Activated CD4-positive, alpha-beta T cell treated with anti-CD3 and anti-CD28 coated beads, Interleukin-10, Interleukin-2, amounts not matched to agents 100 ng/mL and 50 ng/mL, durations not matched to agents 16 hours and 8 hours (primary cell): ENCODE results near the gene SNU13.
"Not testable (repeated sequence)": the region's sequence is repeated elsewhere in the genome, so short reads cannot be mapped to it uniquely, and the experiment has no call there.

Experiments
- DNase-seq: peaks from one replicate; pipeline ENCODE4 v3.0.0-alpha.2; 2020

Gene SNU13

DNA sequence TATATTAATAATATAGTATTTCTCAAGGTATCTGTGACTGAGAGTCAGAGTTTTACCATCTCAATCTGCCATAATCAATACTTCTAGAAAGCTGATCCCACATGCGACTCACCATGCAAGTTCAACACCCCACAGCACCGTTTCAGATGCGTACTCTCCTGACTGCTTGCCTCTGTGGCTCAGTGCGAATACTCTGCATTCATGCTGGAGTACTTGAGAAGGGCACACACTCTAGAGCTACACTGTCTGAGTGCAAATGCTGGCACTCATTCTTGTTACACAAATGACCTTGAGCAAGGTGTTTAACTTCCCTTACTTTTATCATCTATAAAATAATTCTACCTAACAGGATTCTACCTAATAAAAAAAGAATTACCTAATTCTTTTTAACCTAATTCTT, 12.5 kb downstream of the SNU13 start:
- no peak for DNase-seq

DNA sequence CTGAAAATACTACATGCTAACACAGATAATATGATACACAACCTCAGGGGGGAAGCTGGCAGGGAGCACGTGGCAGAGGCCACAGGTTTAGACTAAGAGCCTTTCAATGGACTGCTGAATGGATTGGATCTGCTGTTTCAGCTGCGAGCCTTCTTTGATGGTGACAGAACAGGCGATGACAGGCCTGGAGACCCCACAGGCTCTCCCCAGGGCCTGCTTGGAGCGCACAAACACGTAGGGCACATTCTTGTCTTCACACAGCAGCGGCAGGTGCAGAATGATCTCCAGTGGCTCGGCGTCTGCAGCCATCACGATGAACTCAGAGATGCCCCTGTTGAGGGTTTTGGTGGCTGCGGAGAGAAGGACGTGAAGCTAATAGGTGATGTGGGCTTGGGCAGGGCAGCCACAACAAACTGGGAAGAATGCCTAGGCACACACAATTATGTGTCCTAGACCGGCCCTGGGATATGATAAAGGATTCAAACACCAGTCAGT, 13.8 kb downstream of the SNU13 start:
- DNase-seq, result no peak

DNA sequence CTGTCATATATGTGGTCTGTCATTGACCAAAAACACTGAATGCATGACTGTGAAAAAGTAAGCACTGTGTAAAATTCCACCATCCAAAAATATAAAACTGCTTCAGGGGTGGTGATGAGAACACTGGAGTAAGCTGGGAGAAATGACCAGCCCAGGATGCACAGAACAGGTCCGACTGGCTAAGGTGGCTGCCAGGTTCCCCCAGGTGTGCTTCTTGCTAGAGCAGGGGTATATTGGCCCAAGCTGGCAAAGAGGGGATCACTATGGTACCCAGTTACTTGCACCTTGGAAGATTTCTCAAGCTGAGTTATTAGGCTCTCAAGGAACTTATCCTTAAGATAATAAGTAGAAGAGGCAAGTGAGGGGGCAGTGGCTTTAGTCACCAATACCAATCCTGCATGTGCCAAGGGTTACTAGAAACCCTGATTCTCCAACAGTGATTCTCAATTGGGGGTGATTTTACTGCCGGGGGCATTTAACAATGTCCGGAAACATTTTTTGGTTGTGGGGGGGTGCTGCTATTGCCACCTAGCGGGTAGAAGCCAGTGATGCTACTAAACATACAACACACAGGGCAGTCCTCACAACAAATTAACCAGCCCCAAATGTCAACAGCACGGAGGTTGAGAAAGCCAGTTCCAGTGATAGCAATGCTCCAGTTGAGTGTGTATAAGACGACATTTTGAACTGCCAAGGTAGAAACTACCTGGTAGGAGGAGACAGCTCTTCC, 15.7 kb downstream of the SNU13 start:
- DNase-seq, result no peak

DNA sequence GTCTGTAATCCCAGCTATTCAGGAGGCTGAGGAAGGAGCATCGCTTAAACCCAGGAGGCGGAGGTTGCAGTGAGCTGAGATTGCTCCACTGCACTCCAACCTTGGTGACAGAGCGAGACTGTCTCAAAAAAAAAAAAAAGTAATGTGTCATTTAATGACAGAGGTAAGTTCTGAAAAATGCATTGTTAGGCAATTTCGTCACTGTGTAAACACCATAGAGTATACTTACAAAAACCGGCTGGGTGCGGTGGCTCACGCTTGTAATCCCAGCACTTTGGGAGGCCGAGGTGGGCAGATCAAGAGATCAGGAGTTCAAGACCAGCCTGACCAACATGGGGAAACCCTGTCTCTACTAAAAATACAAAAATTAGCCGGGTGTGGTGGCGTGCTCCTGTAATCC, 16.6 kb downstream of the SNU13 start:
- not testable (repeated sequence) for DNase-seq

DNA sequence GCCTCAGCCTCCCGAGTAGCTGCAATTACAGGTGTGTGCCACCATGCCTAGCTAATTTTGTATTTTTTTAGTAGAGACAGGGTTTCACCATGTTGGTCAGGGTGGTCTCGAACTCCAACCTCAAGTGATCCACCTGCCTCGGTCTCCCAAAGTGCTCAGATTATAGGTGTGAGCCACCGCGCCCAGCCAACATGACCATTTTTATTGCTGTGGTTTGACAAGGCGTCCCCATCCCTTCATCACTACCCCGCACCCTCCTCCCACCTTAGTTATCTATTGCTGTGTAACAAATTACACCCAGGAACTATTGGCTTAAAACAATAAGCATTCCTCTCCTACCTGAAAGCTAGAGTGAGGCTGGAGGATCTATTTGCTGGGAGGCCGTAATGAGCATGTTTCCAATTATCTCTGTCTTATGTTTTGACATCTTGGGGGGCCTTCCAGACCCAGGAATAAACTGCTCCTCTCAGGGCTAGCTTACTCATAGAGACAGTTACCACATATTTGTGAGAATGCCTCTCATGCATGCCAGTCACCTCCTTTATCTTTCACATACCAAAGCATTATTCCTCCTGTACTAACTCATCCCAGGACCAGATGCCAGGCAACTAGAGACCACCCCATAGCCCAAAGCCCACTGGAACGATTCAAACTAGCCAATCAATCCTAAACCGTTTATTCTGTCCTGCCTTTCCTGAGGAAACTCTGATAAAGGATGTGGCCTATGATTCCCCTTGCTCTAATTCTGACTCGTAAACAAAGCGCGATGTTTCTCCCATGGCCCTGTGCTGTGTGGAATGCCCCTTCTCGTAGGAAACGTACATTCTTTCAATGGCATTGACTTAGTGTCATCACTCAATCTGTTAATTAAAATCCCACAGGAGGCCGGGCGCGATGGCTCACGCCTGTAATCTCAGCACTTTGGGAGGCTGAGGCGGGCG, 19.4 kb downstream of the SNU13 start:
- DNase-seq, result no peak

DNA sequence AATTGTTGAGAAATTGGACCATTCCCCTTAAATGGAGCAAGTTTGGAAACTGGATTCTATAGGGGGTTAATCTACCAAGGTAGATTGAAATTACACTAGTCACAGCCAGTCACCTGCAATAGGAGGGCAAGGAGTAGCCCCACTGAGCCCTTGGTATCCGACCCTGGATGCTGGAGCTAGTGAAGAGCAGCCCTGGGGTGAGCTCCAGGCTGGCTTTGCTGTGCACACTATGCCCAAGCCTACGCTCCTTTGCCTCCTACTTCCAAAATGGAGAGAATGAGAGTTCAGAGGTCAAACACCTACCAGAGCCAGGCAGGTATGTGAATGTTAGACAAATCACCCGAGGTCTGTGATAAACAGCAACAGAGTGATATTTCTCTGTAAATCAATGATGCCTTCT, 23.7 kb downstream of the SNU13 start:
- DNase-seq, result no peak

DNA sequence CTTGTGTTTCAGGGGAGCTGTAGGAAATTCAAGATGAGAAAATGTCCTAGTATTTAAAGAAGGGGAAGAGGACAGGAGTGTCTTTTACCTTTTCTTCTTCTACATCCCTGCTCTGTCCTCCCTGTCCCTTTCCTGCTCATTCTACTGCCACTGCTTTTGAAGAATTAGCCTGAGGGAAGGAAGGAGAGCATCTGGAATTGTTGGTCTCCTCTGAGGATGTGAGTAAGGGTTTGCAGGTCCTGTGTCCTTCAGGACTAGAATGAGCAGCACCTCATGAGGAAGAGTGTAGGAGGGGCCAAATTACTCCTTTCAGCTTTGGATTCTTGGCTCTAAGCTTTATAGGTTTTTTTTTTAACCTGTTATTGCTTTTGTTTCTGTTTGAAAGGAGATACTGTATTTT, 24.2 kb downstream of the SNU13 start:
- DNase-seq, result no peak

DNA sequence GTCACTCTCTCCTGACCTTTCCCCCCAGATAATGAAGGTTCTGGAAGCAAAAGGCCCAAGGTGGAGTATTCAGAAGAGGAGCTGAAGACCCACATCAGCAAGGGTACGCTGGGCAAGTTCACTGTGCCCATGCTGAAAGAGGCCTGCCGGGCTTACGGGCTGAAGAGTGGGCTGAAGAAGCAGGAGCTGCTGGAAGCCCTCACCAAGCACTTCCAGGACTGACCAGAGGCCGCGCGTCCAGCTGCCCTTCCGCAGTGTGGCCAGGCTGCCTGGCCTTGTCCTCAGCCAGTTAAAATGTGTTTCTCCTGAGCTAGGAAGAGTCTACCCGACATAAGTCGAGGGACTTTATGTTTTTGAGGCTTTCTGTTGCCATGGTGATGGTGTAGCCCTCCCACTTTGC, 25.1 kb downstream of the SNU13 start:
- DNase-seq, result not testable (repeated sequence)

DNA sequence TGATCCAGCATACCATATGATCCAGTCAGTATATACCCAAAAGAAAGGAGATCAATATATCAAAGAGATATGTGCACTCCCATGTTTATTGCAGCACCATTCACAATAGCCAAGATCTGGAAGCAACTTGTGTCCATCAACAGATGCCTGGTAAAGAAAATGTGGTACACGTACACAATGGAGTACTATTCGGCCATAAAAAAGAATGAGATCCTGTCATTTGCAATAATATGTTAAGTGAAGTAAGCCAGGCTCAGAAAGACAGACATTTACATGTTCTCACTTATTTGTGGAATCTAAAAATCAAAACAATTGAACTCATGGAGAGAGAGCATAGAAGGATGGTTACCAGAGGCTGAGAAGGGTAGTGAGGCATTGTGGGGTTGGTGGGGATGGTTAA, 27.0 kb downstream of the SNU13 start:
- DNase-seq, result no peak

DNA sequence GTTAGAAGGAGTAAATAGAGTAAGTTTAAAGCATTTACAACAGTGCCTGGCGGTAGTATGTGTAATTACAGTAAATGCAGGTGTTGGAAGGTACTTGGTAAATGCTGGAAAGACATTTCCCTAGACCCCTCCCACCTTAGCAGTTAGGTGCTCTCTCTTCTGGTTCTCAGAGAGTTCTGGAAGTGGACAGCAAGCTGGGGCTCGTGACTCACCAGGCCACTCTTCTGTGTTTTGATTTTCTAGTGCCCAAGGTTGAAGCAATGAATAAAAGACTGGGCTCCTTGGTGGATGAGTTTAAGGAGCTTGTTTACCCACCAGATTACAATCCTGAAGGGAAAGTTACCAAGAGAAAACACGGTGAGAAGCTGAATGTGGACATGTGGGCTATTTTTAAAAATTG, 27.6 kb downstream of the SNU13 start:
- no peak for DNase-seq

DNA sequence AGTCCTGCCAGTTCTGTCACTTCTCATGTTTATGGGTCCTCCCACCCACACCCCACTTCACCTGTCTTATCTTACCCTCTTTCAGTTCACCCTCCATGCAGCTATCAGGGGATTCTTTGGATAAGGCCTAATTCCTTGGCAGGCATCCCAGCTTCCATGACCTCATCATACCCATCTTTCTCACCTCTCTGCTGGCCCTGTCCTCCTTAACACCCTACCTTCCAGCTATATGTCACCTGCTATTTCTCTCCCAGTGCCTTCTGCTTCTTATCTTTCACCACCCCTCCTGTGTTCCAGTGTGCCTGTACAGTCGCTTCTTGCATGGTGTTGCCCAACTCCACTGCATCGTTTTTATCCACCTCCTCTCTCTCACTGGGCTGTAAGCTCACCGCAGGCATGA, 28.3 kb downstream of the SNU13 start:
- no peak for DNase-seq

DNA sequence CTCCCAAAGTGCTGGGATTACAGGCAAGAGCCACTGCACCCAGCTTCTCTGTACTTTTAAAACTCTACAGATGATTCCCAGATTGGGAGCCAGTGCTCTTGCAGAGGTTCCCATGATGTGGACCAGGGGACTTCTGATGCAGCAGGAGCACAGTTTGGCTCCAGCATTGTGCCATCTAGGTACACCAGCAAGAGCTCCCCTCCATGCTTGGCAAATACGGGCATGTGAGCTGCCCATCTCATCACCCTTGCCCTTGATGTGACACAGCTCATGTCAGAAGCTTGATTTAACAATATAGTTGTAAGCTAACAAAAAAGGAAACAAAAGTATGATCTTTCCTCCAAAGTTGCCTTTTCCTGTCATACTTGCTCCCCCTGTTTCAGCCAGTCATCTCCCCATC, 28.7 kb downstream of the SNU13 start:
- DNase-seq, result no peak

DNA sequence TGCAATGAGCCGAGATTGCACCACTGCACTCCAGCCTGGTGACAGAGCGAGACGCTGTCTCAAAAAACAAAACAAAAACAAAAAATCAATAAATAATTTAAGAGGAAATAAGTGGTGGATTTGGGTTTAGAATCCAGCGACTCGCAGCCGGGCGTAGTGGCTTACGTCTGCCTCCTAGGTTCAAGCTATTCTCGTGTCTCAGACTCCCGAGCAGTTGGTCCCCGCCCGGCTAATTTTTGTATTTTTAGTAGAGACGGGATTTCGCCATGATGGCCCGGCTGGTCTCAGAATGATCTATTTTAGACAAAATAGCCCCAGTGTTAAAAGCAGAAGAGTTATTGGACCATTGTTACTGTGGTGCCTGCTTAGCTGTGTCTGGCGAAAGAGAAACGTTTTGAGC, 29.8 kb downstream of the SNU13 start:
- no peak for DNase-seq

DNA sequence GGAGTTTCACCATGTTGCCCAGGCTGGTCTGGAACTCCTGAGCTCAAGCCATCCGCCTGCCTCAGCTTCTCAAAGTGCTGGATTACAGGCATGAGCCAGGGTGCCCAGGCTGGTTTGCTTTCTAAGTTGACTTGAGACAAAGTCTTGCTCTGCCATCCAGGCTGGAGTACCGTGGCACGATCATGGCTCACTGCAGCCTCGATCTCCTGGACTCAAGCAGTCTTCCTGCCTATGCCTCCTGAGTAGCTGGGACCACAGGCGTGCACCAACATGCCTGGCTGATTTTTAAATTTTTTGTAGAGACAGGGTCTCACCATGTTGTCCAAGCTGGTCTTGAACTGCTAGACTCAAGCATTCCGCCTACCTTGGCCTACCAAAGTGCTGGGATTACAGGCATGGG, 31.0 kb downstream of the SNU13 start:
- no peak for DNase-seq

DNA sequence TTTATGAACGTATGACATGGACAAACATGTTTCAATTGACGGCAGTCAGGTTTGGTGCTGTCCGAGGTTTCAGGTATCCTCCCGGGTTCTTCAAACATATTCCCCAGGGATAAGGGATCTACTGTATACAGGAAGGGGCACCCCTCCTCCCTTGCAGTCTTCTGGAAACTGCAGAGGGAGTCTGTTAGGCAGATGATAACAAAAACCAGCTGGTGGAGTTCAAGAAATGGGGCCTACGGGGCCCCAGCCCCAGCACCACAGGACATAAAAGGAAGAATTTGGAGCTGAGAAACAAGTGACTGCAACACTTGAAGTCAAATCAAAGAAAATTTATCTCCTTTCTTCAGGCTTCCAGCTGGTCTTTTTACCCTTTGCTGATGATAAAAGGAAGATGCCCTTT, 32.1 kb downstream of the SNU13 start:
- DNase-seq, result no peak

DNA sequence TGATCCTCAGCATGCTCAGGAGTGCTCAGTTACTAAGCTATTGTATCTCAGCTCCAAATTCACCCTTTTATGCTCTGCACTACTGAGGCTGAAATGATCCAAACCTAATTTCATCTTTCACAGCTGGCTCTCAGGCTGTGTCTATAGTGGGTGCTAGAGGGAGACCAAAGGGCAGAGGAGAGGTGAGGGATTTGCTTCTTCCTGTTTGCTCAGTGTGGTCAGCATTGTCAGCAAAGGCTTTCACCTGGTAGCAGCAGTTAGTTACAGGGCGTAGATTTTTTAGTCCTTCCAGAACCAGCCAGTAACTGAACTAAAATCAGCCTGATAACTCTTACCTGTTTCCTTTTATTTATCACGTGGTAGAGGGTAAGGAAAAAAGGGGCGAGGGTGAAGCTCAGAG, 34.3 kb downstream of the SNU13 start:
- DNase-seq, result no peak

DNA sequence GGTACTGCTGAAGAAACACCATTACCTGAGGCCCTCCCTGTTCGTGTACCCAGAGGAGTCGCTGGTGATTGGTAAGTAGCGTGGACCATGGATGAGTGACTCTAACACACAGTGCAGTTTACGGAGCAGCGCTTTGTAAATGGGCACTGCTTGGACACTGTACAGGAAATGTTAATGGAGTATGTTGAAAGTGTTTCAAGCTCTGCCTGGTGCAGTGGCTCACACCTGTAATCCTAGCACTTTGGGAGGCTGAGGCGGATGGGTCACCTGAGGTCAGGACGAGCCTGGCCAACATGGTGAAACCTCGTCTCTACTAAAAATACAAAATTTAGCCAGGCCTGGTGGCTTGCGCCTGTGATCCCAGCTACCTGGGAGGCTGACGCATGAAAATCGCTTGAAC, 37.8 kb downstream of the SNU13 start:
- DNase-seq, result no peak

DNA sequence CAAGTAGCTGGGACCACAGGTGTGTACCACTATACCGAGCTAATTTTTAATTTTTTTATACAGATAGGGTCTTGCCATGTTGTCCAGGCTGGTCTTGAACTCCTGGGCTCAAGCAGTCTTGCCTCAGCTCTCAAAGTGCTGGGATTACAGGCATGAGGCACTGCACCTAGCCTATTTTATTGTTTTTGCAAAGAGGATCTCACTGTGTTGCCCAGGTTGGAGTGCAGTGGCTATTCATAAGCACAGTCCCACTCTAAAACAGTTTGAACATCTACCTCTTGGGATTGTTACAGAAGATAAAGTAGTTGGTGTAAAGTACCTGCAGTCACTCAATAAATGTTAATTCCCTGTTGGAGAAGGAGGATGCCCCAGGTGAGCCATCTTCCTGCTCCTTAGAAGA, 38.4 kb downstream of the SNU13 start:
- no peak for DNase-seq

DNA sequence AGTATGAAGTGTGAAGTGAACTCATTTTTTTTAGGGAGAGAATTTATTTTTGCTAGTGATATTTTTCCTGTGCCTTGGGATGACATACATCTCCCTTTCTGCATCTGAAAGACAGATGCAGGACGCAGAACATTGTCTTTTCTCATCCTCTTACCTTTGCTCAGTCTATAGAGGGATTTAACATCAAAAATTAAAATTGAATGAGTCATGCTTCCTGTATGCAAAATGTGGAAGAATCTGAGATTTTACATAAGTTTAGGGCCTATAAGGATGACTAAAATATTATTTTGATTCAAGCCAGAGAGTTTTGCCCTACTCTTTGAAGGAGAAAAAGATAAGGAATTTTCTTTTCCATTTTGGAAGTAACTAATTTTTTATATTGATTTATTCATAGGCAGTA, 40.2 kb downstream of the SNU13 start:
- no peak for DNase-seq

DNA sequence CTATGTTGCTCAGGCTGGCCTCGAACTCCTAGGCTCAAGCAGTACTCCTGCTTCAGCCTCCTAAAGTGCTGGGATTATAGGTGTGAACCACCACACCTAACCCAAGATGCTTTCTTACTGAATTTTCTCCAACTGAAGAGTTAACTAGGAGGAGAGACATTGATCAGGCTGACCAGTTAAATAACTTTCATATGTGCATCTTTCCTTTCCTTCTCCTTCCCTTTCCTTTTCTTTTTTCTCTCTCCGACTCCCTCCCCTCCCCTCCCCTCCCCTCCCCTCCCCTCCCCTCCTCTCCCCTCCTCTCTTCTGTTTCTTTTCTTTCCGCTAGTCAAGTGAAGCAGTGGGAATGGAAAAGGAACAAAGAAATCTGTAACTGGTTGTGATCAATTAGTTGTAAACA, 40.9 kb downstream of the SNU13 start:
- DNase-seq, result no peak

DNA sequence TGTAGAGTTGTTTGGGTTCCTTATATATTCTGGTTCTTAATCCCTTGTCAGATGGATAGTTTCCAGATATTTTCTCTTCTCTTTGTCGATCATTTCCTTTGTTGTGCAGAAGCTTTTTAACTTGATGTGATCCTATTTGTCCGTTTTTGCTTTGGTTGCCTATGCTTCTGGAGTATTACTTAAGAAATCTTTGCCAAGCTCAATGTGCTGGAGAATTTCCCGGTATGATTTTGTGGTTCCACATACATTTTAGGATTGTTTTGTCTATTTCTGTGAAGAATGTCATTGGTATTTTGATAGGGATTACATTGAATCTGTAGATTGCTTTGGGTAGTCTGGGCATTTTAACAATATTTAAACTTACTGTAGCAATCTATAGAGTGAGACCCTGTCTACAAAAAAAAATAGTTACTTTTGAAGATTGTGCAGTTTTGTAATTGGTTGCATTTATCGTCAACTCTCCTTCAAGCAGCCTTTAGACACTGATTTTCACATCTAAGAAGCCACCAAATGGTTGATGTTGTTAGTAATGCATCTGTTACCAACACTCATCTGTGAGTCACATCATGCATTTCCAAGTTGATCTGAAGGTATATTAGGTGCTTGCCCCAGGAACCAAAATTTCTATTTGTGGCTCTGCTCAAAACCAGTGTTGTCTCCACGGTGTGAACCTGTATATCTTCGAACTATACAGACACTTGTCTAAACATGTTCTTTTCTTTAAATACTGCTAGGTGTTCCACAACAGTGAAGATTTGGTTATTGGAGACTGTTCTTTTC, 46.1 kb downstream of the SNU13 start:
- no peak for DNase-seq

DNA sequence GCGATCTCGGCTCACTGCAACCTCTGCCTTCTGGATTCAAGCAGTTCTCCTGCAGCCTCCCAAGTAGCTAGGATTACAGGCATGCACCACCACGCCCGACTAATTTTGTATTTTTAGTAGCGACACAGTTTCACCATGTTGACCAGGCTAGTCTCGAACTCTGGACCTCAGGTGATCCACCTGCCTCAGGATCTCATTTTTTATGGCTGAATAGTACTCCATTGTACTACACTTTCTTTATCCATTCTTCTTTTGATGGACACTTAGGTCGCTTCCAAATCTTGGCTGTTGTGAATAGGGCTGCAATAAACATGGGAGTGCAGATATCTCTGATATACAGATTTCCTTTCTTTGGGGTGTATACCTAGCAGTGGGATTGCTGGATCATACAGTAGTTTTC, 46.8 kb downstream of the SNU13 start:
- no peak for DNase-seq

DNA sequence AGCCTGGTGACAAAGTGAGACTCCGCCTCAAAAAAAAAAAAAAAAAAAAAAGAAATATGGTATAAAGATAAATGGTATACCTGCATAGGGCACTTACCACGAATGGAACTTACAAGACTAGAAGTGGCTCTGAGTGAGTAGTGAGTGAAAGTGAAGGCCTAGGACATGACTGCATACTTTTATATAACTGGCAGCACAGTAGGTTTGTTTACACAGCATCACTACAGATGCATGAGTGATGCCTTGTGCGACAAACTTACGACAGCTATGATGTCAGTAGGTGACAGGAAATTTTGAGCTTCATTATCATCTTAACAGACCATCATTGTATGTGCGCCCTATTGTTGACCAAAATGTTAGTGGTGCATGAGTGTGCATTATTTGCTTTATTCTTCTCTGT, 49.9 kb downstream of the SNU13 start:
- no peak for DNase-seq
